ENCODE results near the gene ARHGAP40. TPM values are rescaled to one million over a fixed set of nuclear protein-coding genes. Genes with fewer than 3 reads are reported as not detected.

The ARHGAP40 gene
- total and polyA plus RNA-seq, 2 experiments from 2014 or later, result not detected

DNA sequence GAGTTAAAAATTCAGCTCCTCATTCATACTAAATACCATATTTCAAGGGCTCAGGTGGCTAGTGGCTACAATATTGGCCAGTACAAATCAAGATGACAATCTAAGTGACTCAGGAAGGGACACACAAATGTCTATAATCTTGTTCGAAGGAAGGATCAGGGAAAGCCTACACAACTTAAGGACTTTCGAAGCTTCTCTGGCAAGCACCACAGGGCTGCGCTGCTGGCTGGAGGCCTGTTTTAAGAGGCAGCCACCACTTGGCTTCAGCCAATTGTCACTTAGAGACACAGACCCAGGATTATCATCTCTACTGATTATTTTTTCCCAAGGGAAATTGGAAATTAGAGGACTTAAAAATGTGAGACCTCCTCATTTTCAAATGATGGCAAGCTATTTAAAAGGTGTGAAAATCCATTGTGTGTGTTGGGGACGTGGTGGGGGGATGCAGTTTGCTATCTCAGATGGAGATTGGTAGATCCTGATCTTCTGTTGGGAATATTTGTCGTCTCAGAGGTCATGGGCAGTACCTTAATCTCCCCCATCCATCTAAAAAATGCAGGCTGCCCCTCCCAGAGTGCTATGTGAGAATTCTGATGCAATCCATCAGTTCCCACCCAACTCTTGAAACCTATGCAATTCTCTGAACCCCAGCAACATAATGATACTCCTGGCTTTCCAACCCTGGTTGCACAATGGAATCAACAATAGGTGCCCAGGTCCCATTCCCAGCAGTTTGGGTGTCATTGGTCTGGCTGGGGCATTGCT, 11.3 kb downstream of the ARHGAP40 start:
- Histone ChIP-seq H2AFZ (no peak overlapping the region), H3K27ac (no peak overlapping the region), H3K4me1 (ENCODE audit: insufficient read depth) (no peaks in the 10 kb centered on the region), H3K36me3 (ENCODE audit: low read depth) (no peaks in the 10 kb centered on the region), H3K4me2 (ENCODE audit: unreplicated experiment) (no peak overlapping the region), H3K27me3 (replicated peaks; ENCODE audit: insufficient read depth) (peaks cover 11% of the 10 kb centered on the region), H3K79me2 (ENCODE audit: insufficient read depth) (no peaks in the 10 kb centered on the region), H3K9me3 (ENCODE audit: low read depth) (no peaks in the 10 kb centered on the region), H4K20me1 (ENCODE audit: insufficient read depth) (no peaks in the 10 kb centered on the region), H3K9ac (no peak overlapping the region), H3K9me2 (ENCODE audit: insufficient read depth) (no peaks in the 10 kb centered on the region), H3F3A (ENCODE audit: insufficient read depth) (no peaks in the 10 kb centered on the region), H3K4me3 (no peak overlapping the region)
- in situ Hi-C loops (cut with MboI), result no loop called here
- DNase-seq, result no peak
- WGBS, 2 experiments (ENCODE audit: low coverage in 1 of 2, low lambda C conversion rate in 2 of 2, missing lambda C conversion rate in 2 of 2), result 40 to 47% methylated on average over 5 of the region's 5 CpGs
- TF ChIP-seq EZH2phosphoT487 (IDR thresholded peaks at IDR 0.05; ENCODE audit: insufficient read depth, low read depth) (no peak), EZH2 (IDR thresholded peaks at IDR 0.05; ENCODE audit: insufficient read depth, poor library complexity, severe bottlenecking) (no peak)

DNA sequence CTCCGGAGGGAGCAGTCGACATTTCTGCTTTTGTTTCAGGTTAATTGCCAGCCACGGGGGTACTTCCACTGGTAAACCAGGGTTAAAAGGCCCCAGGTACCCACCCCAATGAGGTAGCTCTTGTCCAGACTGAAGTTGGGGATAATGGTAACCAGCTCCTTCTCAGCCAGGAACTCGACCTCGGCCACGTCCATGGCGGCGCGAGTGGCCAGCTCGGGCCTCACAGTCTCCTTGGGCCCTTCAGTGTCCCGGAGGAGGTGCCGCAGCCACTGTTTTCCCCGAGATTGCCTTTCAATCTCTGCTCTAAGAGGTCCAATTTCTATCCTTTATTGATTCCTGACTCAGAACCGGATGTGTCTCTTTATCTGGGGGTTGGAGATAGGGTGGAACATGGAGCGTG, 13.7 kb downstream of the ARHGAP40 start:
- H3K9ac ChIP-seq, result no peak overlapping the region
- H3K4me1 ChIP-seq (ENCODE audit: insufficient read depth), result no peaks in the 10 kb centered on the region
- peaks cover 23% of the 10 kb centered on the region for H3K27me3 ChIP-seq (replicated peaks; ENCODE audit: insufficient read depth)
- H3K36me3 ChIP-seq (ENCODE audit: low read depth), result no peaks in the 10 kb centered on the region
- no peaks in the 10 kb centered on the region for H3F3A ChIP-seq (ENCODE audit: insufficient read depth)
- no peaks in the 10 kb centered on the region for H3K79me2 ChIP-seq (ENCODE audit: insufficient read depth)
- no peak overlapping the region for H3K4me2 ChIP-seq (ENCODE audit: unreplicated experiment)
- H3K9me2 ChIP-seq (ENCODE audit: insufficient read depth), result no peaks in the 10 kb centered on the region
- no peak for DNase-seq
- H3K27ac ChIP-seq, result no peak overlapping the region
- H4K20me1 ChIP-seq (ENCODE audit: insufficient read depth), result no peaks in the 10 kb centered on the region
- 64 to 69% methylated on average over 14 to 15 of the region's 15 CpGs for WGBS, 2 experiments (ENCODE audit: low coverage in 1 of 2, low lambda C conversion rate in 2 of 2, missing lambda C conversion rate in 2 of 2)
- H3K9me3 ChIP-seq (ENCODE audit: low read depth), result no peaks in the 10 kb centered on the region
- H2AFZ ChIP-seq, result no peak overlapping the region
- in situ Hi-C loops (cut with MboI), result no loop called here
- TF ChIP-seq EZH2 (IDR thresholded peaks at IDR 0.05; ENCODE audit: insufficient read depth, poor library complexity, severe bottlenecking), result no peak
- no peak for TF ChIP-seq EZH2phosphoT487 (IDR thresholded peaks at IDR 0.05; ENCODE audit: insufficient read depth, low read depth)
- H3K4me3 ChIP-seq, result no peak overlapping the region

DNA sequence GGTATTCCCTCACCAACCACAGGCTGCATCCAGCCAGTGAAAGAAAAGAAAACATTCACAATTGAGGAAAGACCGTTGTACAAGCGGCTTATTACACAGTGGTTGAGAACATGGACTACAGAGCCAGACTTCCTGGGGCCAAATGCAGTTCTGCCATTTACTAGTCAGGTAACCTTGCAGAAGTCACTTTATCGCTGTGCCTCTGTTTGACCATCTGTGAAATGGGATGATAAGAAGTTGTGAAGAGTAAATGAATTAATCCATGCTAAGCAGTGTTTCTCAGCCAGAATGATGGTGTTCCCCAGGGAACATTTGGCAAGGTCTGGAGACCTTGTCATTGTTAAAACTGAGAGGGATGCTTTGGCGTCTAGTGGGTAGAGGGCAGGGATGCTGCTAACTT, 14.8 kb downstream of the ARHGAP40 start:
- H3K9me3 ChIP-seq (ENCODE audit: low read depth), result no peaks in the 10 kb centered on the region
- no peaks in the 10 kb centered on the region for H3F3A ChIP-seq (ENCODE audit: insufficient read depth)
- no peak overlapping the region for H3K4me2 ChIP-seq (ENCODE audit: unreplicated experiment)
- no peaks in the 10 kb centered on the region for H4K20me1 ChIP-seq (ENCODE audit: insufficient read depth)
- no peak for DNase-seq
- TF ChIP-seq EZH2 (IDR thresholded peaks at IDR 0.05; ENCODE audit: insufficient read depth, poor library complexity, severe bottlenecking), result no peak
- TF ChIP-seq EZH2phosphoT487 (IDR thresholded peaks at IDR 0.05; ENCODE audit: insufficient read depth, low read depth), result no peak
- H3K36me3 ChIP-seq (ENCODE audit: low read depth), result no peaks in the 10 kb centered on the region
- peaks cover 32% of the 10 kb centered on the region for H3K27me3 ChIP-seq (replicated peaks; ENCODE audit: insufficient read depth)
- H3K9me2 ChIP-seq (ENCODE audit: insufficient read depth), result no peaks in the 10 kb centered on the region
- H2AFZ ChIP-seq, result no peak overlapping the region
- H3K9ac ChIP-seq, result no peak overlapping the region
- H3K27ac ChIP-seq, result no peak overlapping the region
- no peak overlapping the region for H3K4me3 ChIP-seq
- H3K79me2 ChIP-seq (ENCODE audit: insufficient read depth), result no peaks in the 10 kb centered on the region
- no peaks in the 10 kb centered on the region for H3K4me1 ChIP-seq (ENCODE audit: insufficient read depth)
- in situ Hi-C loops (cut with MboI), result no loop called here
- WGBS, 2 experiments (ENCODE audit: low coverage in 1 of 2, low lambda C conversion rate in 2 of 2, missing lambda C conversion rate in 2 of 2), result 79 to 82% methylated on average over 4 of the region's 4 CpGs

DNA sequence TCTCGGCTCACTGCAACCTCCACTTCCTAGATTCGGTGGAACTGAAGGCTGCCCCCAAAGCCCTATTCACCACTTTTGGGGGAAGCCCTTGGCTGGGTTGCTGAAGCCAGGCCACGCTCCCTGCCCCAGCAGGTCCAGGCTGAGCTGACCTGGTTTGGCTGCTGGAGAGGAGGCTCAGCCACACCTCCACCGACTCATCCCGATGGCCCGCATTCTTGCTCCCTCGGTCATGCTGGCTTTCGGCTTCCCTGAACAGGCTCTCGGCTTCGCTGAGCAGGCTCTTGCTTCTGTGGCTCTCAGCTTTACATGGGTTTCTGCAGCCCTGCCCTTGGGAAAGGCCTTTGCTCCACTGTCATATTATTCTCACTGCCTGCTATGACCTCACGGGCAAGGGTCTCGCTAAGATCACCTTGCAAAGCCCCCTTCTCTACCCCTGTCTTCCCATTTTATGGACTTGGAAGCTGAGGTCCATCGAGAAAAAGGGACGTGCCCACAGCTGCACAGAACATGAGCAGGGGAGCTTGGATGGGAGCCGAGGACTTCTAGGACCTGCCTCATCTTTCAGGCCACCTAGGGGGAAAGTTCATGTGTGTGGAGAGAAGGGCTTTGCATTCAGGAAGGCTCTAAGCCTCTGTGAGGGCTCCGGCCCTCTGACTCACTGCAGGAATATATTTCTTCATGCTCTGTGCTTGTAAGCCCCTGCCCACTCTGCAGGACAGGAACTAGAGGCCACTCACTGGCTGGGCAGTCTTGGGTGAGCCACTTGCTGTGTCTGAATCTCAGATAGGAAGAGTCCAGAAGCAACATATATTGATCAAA, 15.6 kb downstream of the ARHGAP40 start:
- H3K27me3 ChIP-seq (replicated peaks; ENCODE audit: insufficient read depth), result peaks cover 37% of the 10 kb centered on the region
- WGBS, 2 experiments (ENCODE audit: low coverage in 1 of 2, low lambda C conversion rate in 2 of 2, missing lambda C conversion rate in 2 of 2), result 54 to 61% methylated on average over 16 of the region's 16 CpGs
- no peaks in the 10 kb centered on the region for H3K36me3 ChIP-seq (ENCODE audit: low read depth)
- H3K9me2 ChIP-seq (ENCODE audit: insufficient read depth), result no peaks in the 10 kb centered on the region
- H3K79me2 ChIP-seq (ENCODE audit: insufficient read depth), result no peaks in the 10 kb centered on the region
- H3K4me1 ChIP-seq (ENCODE audit: insufficient read depth), result no peaks in the 10 kb centered on the region
- H3K27ac ChIP-seq, result no peak overlapping the region
- no peak overlapping the region for H3K9ac ChIP-seq
- H3F3A ChIP-seq (ENCODE audit: insufficient read depth), result no peaks in the 10 kb centered on the region
- TF ChIP-seq EZH2 (IDR thresholded peaks at IDR 0.05; ENCODE audit: insufficient read depth, poor library complexity, severe bottlenecking), result no peak
- no peak for TF ChIP-seq EZH2phosphoT487 (IDR thresholded peaks at IDR 0.05; ENCODE audit: insufficient read depth, low read depth)
- H3K4me3 ChIP-seq, result no peak overlapping the region
- H3K4me2 ChIP-seq (ENCODE audit: unreplicated experiment), result no peak overlapping the region
- no peaks in the 10 kb centered on the region for H4K20me1 ChIP-seq (ENCODE audit: insufficient read depth)
- in situ Hi-C loops (cut with MboI), result no loop called here
- peak; percentile 53 for DNase-seq
- H2AFZ ChIP-seq, result no peak overlapping the region
- H3K9me3 ChIP-seq (ENCODE audit: low read depth), result no peaks in the 10 kb centered on the region

Measured in GM23248 (cell line).